K562 (cell line): Measurements from ENCODE around the gene DRAXIN. TPM values are rescaled to one million over a fixed set of nuclear protein-coding genes. Genes with fewer than 3 reads are reported as not detected.

Experiments
- ADNP ChIP-seq: fragments of 200-800 bp; sonication (Bioruptor generic); IDR thresholded peaks from 2 replicates; pipeline ENCODE4 v1.6.1; 2016; ENCODE audit warnings: missing genetic modification characterization, missing compliant biosample characterization
- EP300 ChIP-seq: IDR thresholded peaks from 2 replicates; pipeline ENCODE4 v1.6.1; 2012; ENCODE audit warnings: low read length, improper control_type of control experiment
- EZH2 ChIP-seq: IDR thresholded peaks from 2 replicates; pipeline ENCODE4 v1.6.1; 2012; ENCODE audit warnings: low read depth, mild to moderate bottlenecking, inconsistent platforms, low read length, borderline replicate concordance
- IRF2 ChIP-seq: sonication (generic); formaldehyde crosslinking; IDR thresholded peaks from 2 replicates; pipeline ENCODE4 v1.8.1; 2022; ENCODE audit warnings: mild to moderate bottlenecking, missing genetic modification reagents
- MBD1 ChIP-seq: fragments of 250-450 bp; sonication (Bioruptor Pico); IDR thresholded peaks from 2 replicates; pipeline ENCODE4 v1.8.0; 2022; ENCODE audit warnings: inconsistent platforms
- MEIS2 ChIP-seq: fragments of 450-650 bp; IDR thresholded peaks from 2 replicates; pipeline ENCODE4 v1.6.1; 2014; ENCODE audit warnings: mild to moderate bottlenecking; ENCODE audit not compliant: partially characterized antibody
- PHB ChIP-seq: fragments of 250-450 bp; sonication (Bioruptor Pico); IDR thresholded peaks from 2 replicates; pipeline ENCODE4 v1.5.0; 2021
- PTBP1 ChIP-seq: fragments of 200-400 bp; formaldehyde crosslinking; IDR thresholded peaks from 2 replicates; pipeline ENCODE4 v1.6.1; 2017; ENCODE audit warnings: low read depth, low read length
- RAD51 ChIP-seq: fragments of 450-650 bp; IDR thresholded peaks from 2 replicates; pipeline ENCODE4 v1.7.1; 2016; ENCODE audit warnings: low read depth, mild to moderate bottlenecking, borderline replicate concordance
- RB1 ChIP-seq: fragments of 450-650 bp; IDR thresholded peaks from 2 replicates; pipeline ENCODE4 v1.6.1; 2017; ENCODE audit warnings: low read depth, mild to moderate bottlenecking
- RBFOX2 ChIP-seq: fragments of 200-400 bp; formaldehyde crosslinking; IDR thresholded peaks from 2 replicates; pipeline ENCODE4 v1.6.1; 2017; ENCODE audit warnings: low read depth, mild to moderate bottlenecking, low read length, moderate library complexity
- SIN3A ChIP-seq, 2 experiments: fragments of 150-350 bp in 1 of 2; IDR thresholded peaks; 2 replicates each; pipeline ENCODE4 v1.6.1; 2011 to 2016; ENCODE audit warnings: borderline replicate concordance in 2 of 2, low read depth in 2 of 2, low read length in 2 of 2, mild to moderate bottlenecking in 2 of 2, moderate library complexity in 2 of 2; ENCODE audit not compliant: control insufficient read depth in 1 of 2
- SP2 ChIP-seq: IDR thresholded peaks from 2 replicates; pipeline ENCODE4 v1.6.1; 2011; ENCODE audit warnings: mild to moderate bottlenecking, low read depth, low read length, moderate library complexity; ENCODE audit not compliant: poor library complexity, severe bottlenecking; ENCODE audit errors: extremely low read depth
- SRSF9 ChIP-seq: fragments of 200-400 bp; formaldehyde crosslinking; IDR thresholded peaks from 2 replicates; pipeline ENCODE4 v1.6.1; 2017; ENCODE audit warnings: low read depth, low read length, borderline replicate concordance
- TAL1 ChIP-seq: fragments of 450-650 bp; IDR thresholded peaks from 2 replicates; pipeline ENCODE4 v1.6.1; 2016; ENCODE audit warnings: mild to moderate bottlenecking
- TBP ChIP-seq: optimal IDR thresholded peaks from 2 replicates; pipeline ENCODE3; 2011; ENCODE audit warnings: low read depth, low read length, improper control_type of control experiment
- THRA ChIP-seq: fragments of 450-650 bp; IDR thresholded peaks from 2 replicates; pipeline ENCODE4 v1.6.1; 2017; ENCODE audit warnings: mild to moderate bottlenecking, moderate library complexity
- ZBTB2 ChIP-seq: fragments of 450-650 bp; IDR thresholded peaks from 2 replicates; pipeline ENCODE4 v1.6.1; 2016; ENCODE audit warnings: antibody characterized with exemption
- ZEB2 ChIP-seq: fragments of 450-650 bp; IDR thresholded peaks from 2 replicates; pipeline ENCODE4 v1.6.1; 2016
- ZFX ChIP-seq: sonication (generic); formaldehyde crosslinking; IDR thresholded peaks from 2 replicates; pipeline ENCODE4 v1.8.0; 2022; ENCODE audit warnings: mild to moderate bottlenecking, missing genetic modification reagents, moderate library complexity
- ZNF232 ChIP-seq: sonication (generic); formaldehyde crosslinking; IDR thresholded peaks from 2 replicates; pipeline ENCODE4 v1.8.0; 2022; ENCODE audit warnings: mild to moderate bottlenecking, missing genetic modification reagents
- polyA plus RNA-seq, 8 experiments: library from polyadenylated mRNA; depleted of rRNA in 4 of 8; stranded (reverse) in 5 of 8; unstranded in 3 of 8; fragments of >200 nt; fragmentation: Nextera tagmentation in 2 of 8; fragmentation: Illumina TruSeq in 1 of 8; extraction: Ambion mirVana in 2 of 8; extraction: Trizol in 1 of 8; gene quantifications; 2 replicates each; pipeline versions ENCODE4 v1.2.1 to v1.2.3, GENCODE V29; 2011 to 2014; ENCODE audit warnings: inconsistent platforms in 1 of 8, missing spikeins in 1 of 8
- total RNA-seq, 7 experiments: library from RNA; depleted of rRNA in 6 of 7; stranded (reverse); fragments of >200 nt in 6 of 7; fragmentation: Illumina TruSeq in 2 of 7; extraction: Trizol in 2 of 7; gene quantifications; 2 replicates each; pipeline versions ENCODE4 v1.2.1 to v1.2.3, GENCODE V29; 2011 to 2021; ENCODE audit warnings: low replicate concordance in 1 of 7

The DRAXIN gene
- total and polyA plus RNA-seq, 9 of the 15 experiments (the other 6 are each of a cell fraction or from before 2014, with no cell fraction given): 0.01 to 0.04 (median 0.01) TPM; not detected in 6

GRCh38 chr1:11736746-11737639 is 45.5 kb downstream of the DRAXIN start (continued):
- TF ChIP-seq MBD1 (CRISPR knock-in tag) (no peak), PTBP1 (no peak), ZFX (CRISPR knock-in tag) (peak; percentile 25; the same call in 1 of the 2 replicates), EP300 (peak; percentile 18; the same call in 1 of the 2 replicates), TBP (peak; percentile 19), IRF2 (CRISPR knock-in tag) (no peak), THRA (no peak), SIN3A (IDR thresholded peaks at IDR 0.05; ENCODE audit: borderline replicate concordance in 2 of 2, control insufficient read depth in 1 of 2, low read depth in 2 of 2, low read length in 2 of 2) (peak in 1 of 2 experiments; percentile 52; a peak in 1 of 4 replicates), EZH2 (no peak), ZEB2 (no peak), ZBTB2 (0 out of 2 replicates have a peak, but pooled peaks have one; percentile 12), ZNF232 (CRISPR knock-in tag) (no peak), RAD51 (peak; percentile 51; the same call in 1 of the 2 replicates), ADNP (tag) (no peak), SP2 (no peak), MEIS2 (peak; percentile 93), TAL1 (peak; percentile 9; the same call in 1 of the 2 replicates), PHB (CRISPR knock-in tag) (0 out of 2 replicates have a peak, but pooled peaks have one; percentile 19), RBFOX2 (no peak), RB1 (no peak), SRSF9 (no peak)
